HG02623 (cell line): ENCODE measurements around the gene SLC25A40.
"Not testable (repeated sequence)": the region's sequence is repeated elsewhere in the genome, so short reads cannot be mapped to it uniquely, and the experiment has no call there.

Experiments used
- ATAC-seq: cut with Tn5 transposase; IDR thresholded peaks from one replicate; pipeline ENCODE4 v1.9.1; 2021; ENCODE audit warnings: moderate library complexity; ENCODE audit not compliant: unreplicated experiment

SLC25A40 gene

GRCh38 chr7:87876040-87876868 lies at the start of gene SLC25A40, which contains the start of gene DBF4:
SLC25A40 (minus strand) TSS chr7:87876360; CDS start chr7:87858727, 17,633 bp downstream.
DBF4 (plus strand) TSS chr7:87876493; CDS start chr7:87876733, 240 bp downstream.
- peak; percentile 85 for ATAC-seq

- not testable (repeated sequence) for ATAC-seq
These were observed 46.7 kb upstream of the SLC25A40 start for GRCh38 chr7:87922759-87923395.

- no peak for ATAC-seq
These were observed 44.4 kb upstream of the SLC25A40 start for GRCh38 chr7:87920578-87920977.

GRCh38 chr7:87919875-87920274 lies 43.7 kb upstream of the SLC25A40 start:
- ATAC-seq: no peak

GRCh38 chr7:87918740-87919139 lies 42.6 kb upstream of the SLC25A40 start:
- ATAC-seq: no peak

- no peak for ATAC-seq
These were observed 36.0 kb upstream of the SLC25A40 start for GRCh38 chr7:87912121-87912520.

GRCh38 chr7:87908814-87909213 lies 32.7 kb upstream of the SLC25A40 start:
- not testable (repeated sequence) for ATAC-seq

- not testable (repeated sequence) for ATAC-seq
These were observed 31.2 kb upstream of the SLC25A40 start for GRCh38 chr7:87907136-87907906.

GRCh38 chr7:87899255-87899654 lies 23.1 kb upstream of the SLC25A40 start:
- ATAC-seq: no peak

GRCh38 chr7:87895363-87895762 lies 19.2 kb upstream of the SLC25A40 start:
- ATAC-seq: no peak

- no peak for ATAC-seq
These were observed 10.7 kb upstream of the SLC25A40 start for GRCh38 chr7:87886875-87887274.

- ATAC-seq: no peak
These were observed 8.9 kb upstream of the SLC25A40 start for GRCh38 chr7:87885018-87885417.

- ATAC-seq: no peak
These were observed 6.2 kb upstream of the SLC25A40 start for GRCh38 chr7:87882151-87882937.

- no peak for ATAC-seq
These were observed 2.1 kb upstream of the SLC25A40 start for GRCh38 chr7:87878208-87878735.

- ATAC-seq: no peak
These were observed 1.3 kb upstream of the SLC25A40 start for GRCh38 chr7:87877366-87878040.

GRCh38 chr7:87876869-87877234 lies 692 bp upstream of the SLC25A40 start:
- ATAC-seq: no peak

- peak; percentile 12 for ATAC-seq
These were observed 765 bp downstream of the SLC25A40 start for GRCh38 chr7:87875151-87876039.

GRCh38 chr7:87874066-87874465 lies 2.1 kb downstream of the SLC25A40 start:
- ATAC-seq: no peak

- not testable (repeated sequence) for ATAC-seq
These were observed 2.8 kb downstream of the SLC25A40 start for GRCh38 chr7:87873328-87873727.
